Stimulated activated naive CD8-positive, alpha-beta T cell treated with anti-CD3 and anti-CD28 coated beads, Interleukin-15, amount 100 ng/mL, for 72 hours (primary cell): ENCODE data around the gene IGSF21.

Experiments used
- ATAC-seq: fragments of 150-1000 bp; cut with Tn5 transposase; 2 replicates; pipeline ENCODE4 v1.10.0; 2021; ENCODE audit warnings: mild to moderate bottlenecking, moderate library complexity
- DNase-seq, 2 donors: peaks; one replicate each; pipeline ENCODE4 v3.0.0; 2021 to 2022
- H3K27ac Mint-ChIP-seq, 2 donors: one replicate each; pipeline ENCODE4 v1.8.0; 2022; ENCODE audit warnings: mild to moderate bottlenecking in 2 of 2, mixed read lengths in 2 of 2, moderate library complexity in 2 of 2
- H3K27me3 Mint-ChIP-seq: one replicate; pipeline ENCODE4 v1.8.0; 2022; ENCODE audit warnings: mixed read lengths
- H3K4me1 Mint-ChIP-seq: one replicate; pipeline ENCODE4 v1.8.0; 2022; ENCODE audit warnings: mild to moderate bottlenecking, mixed read lengths
- H3K4me3 Mint-ChIP-seq, 2 donors: one replicate each; pipeline ENCODE4 v1.8.0; 2022; ENCODE audit warnings: mild to moderate bottlenecking in 2 of 2, mixed read lengths in 2 of 2, moderate library complexity in 1 of 2
- H3K9me3 Mint-ChIP-seq, 2 donors: one replicate each; pipeline ENCODE4 v1.8.0; 2022; ENCODE audit warnings: mixed read lengths in 2 of 2

Gene IGSF21

GRCh38 chr1:18123467-18123992 is 15.9 kb downstream of the IGSF21 start:
- ATAC-seq = no peak
- H3K9me3 Mint-ChIP-seq = no peaks in the 10 kb centered on the region

GRCh38 chr1:18124977-18125376 is 17.4 kb downstream of the IGSF21 start:
- Mint-ChIP-seq H3K4me1 (no peaks in the 10 kb centered on the region), H3K27ac (no peak overlapping the region), H3K4me3 (no peak overlapping the region), H3K9me3 (no peaks in the 10 kb centered on the region), H3K27me3 (peaks cover 45% of the 10 kb centered on the region)
- no peak for ATAC-seq
- DNase-seq = no peak

More at GRCh38 chr1:18123467-18123992, 15.9 kb downstream of the IGSF21 start:
- no peak overlapping the region for H3K4me3 Mint-ChIP-seq
- no peak overlapping the region for H3K27ac Mint-ChIP-seq
- H3K27me3 Mint-ChIP-seq = peaks cover 51% of the 10 kb centered on the region
- no peak for DNase-seq
- no peaks in the 10 kb centered on the region for H3K4me1 Mint-ChIP-seq

DNA sequence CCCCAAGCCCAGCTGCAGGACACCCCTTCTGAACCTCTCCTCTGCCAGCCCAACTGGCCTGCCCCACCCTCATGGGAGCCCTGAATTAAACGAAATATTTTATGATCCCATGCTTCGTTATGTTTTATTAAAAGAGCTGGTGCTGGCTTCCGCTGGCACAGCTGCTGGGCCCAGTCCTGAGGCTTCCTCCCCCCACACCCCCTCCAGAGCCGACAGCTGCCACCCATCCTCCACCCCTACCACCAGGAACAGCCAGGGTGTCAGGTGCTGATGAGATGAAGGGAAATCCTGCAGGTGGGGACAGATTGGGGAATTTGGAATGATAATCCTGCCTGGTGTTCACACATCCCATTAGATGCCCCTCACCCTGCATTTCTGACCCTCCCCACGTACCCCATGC is 19.0 kb downstream of the IGSF21 start:
- DNase-seq = no peak
- no peaks in the 10 kb centered on the region for H3K4me1 Mint-ChIP-seq
- no peak for ATAC-seq
- H3K4me3 Mint-ChIP-seq = no peak overlapping the region
- H3K27me3 Mint-ChIP-seq = peaks cover 43% of the 10 kb centered on the region
- H3K27ac Mint-ChIP-seq = no peak overlapping the region
- no peaks in the 10 kb centered on the region for H3K9me3 Mint-ChIP-seq

DNA sequence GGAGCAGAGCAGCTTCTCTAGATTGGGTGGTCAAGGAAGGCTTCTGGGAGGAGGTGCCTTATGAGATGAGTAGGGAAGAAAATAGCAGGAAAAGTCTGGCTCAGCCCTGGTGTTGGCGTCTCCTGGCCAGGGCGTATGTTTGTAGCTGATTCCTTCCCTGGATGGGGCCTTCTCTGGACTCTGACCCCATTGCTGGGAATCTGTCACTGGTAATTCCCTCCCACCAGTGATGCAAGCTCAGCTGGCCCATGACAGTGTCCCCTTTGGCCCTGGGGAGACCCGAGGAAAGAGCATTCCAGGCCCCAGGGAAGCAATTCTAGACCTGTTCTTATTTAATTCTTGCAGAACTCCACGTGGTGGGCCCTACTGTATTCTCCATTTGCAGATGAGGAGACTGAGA is 20.7 kb downstream of the IGSF21 start:
- DNase-seq (no peak), ATAC-seq (no peak)
- Mint-ChIP-seq H3K4me1 (no peaks in the 10 kb centered on the region), H3K9me3 (no peaks in the 10 kb centered on the region), H3K27me3 (peaks cover 42% of the 10 kb centered on the region), H3K4me3 (no peak overlapping the region), H3K27ac (no peak overlapping the region)

GRCh38 chr1:18130356-18130755 is 22.8 kb downstream of the IGSF21 start:
- ATAC-seq (no peak), DNase-seq (no peak)
- Mint-ChIP-seq H3K4me3 (no peak overlapping the region), H3K27me3 (peaks cover 48% of the 10 kb centered on the region), H3K4me1 (no peaks in the 10 kb centered on the region), H3K27ac (no peak overlapping the region), H3K9me3 (no peaks in the 10 kb centered on the region)

- ATAC-seq (no peak), DNase-seq (no peak)
- no peak overlapping the region for H3K27ac Mint-ChIP-seq
- H3K4me1 Mint-ChIP-seq = no peaks in the 10 kb centered on the region
- no peak overlapping the region for H3K4me3 Mint-ChIP-seq
- H3K9me3 Mint-ChIP-seq = peaks cover 0 to 6% of the 10 kb centered on the region in 2 donors
- peaks cover 39% of the 10 kb centered on the region for H3K27me3 Mint-ChIP-seq
These were observed 24.6 kb downstream of the IGSF21 start for GRCh38 chr1:18132022-18132710.

DNA sequence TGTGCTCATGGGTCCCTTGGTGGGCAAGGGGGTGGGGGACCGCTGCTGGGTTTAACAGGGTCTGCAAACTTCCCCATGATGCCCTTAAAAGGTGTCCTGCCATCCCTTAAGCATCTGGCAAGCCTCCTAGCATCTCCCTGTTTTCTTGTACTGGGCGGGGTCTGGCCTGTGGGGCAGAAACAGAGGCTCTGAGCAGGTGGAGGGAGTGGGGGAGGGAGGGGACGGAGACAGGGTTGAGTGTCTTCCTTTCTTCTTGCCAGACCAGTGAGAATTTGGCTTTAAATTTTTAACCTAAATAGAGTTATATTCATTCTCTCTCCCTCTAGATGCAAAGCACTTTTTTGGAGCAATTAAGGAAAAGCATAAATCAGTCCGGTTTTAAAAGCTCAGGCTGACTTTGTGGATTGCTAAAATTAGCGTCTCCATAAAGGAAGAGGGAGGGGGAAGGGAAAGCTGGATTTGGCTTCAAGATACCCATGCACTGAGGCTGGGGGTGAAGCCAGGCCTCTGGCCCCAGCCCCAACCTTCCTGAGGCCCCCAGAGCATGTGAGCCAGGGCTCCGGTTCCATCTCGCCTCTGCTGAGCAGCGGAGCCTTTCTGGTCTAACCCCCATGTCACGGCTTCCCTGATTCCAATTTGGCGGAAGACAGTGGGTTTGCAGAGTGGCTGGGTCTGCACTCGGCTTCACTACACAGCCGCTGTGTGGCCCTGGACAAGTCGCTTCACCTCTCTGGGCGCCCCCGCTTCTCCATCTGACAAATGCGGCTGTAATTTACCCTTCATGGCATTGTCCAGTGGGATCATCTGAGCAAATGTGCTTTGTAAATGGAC is 25.3 kb downstream of the IGSF21 start:
- H3K9me3 Mint-ChIP-seq = peaks cover 0 to 8% of the 10 kb centered on the region in 2 donors
- DNase-seq = no peak
- no peak overlapping the region for H3K27ac Mint-ChIP-seq
- peaks cover 35% of the 10 kb centered on the region for H3K27me3 Mint-ChIP-seq
- ATAC-seq = no peak
- no peaks in the 10 kb centered on the region for H3K4me1 Mint-ChIP-seq
- no peak overlapping the region for H3K4me3 Mint-ChIP-seq

- DNase-seq (no peak), ATAC-seq (no peak)
- Mint-ChIP-seq H3K4me1 (no peaks in the 10 kb centered on the region), H3K4me3 (no peak overlapping the region), H3K27me3 (peaks cover 23% of the 10 kb centered on the region), H3K9me3 (peaks cover 0 to 8% of the 10 kb centered on the region in 2 donors), H3K27ac (no peak overlapping the region)
These were observed 26.9 kb downstream of the IGSF21 start for GRCh38 chr1:18134324-18135046.

GRCh38 chr1:18137759-18138345 is 30.3 kb downstream of the IGSF21 start:
- ATAC-seq = no peak
- no peak overlapping the region for H3K4me3 Mint-ChIP-seq

GRCh38 chr1:18139198-18139981 is 31.8 kb downstream of the IGSF21 start:
- no peak for DNase-seq
- Mint-ChIP-seq H3K27ac (no peak overlapping the region), H3K27me3 (peaks cover 8% of the 10 kb centered on the region), H3K9me3 (peaks cover 0 to 8% of the 10 kb centered on the region in 2 donors), H3K4me3 (no peak overlapping the region), H3K4me1 (no peaks in the 10 kb centered on the region)
- ATAC-seq = no peak

More at GRCh38 chr1:18137759-18138345, 30.3 kb downstream of the IGSF21 start:
- Mint-ChIP-seq H3K27ac (no peak overlapping the region), H3K9me3 (peaks cover 0 to 8% of the 10 kb centered on the region in 2 donors), H3K4me1 (no peaks in the 10 kb centered on the region), H3K27me3 (peaks cover 16% of the 10 kb centered on the region)
- DNase-seq = no peak

DNA sequence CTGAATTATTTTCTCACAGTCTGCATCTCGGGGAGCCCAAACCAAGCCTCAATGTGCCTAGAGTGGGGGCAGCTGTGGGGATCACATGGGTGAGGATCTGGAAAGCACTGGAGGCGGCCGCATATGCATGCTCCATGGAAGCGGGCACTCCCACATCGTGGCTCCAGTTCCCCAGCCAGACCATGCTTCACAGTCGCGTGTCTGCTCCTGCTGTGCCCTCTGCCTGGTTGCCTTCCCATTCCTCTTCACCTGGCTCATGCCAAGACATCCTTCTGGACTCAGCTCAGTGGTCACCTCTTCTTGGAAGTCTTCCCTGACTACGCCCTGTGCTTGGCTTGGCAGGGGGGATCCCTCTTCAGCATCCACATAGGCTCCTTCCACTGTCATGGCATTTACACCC is 32.8 kb downstream of the IGSF21 start:
- DNase-seq = no peak
- ATAC-seq = no peak
- no peak overlapping the region for H3K4me3 Mint-ChIP-seq
- H3K27ac Mint-ChIP-seq = no peak overlapping the region
- no peaks in the 10 kb centered on the region for H3K4me1 Mint-ChIP-seq
- H3K9me3 Mint-ChIP-seq = peaks cover 0 to 8% of the 10 kb centered on the region in 2 donors
- H3K27me3 Mint-ChIP-seq = peaks cover 8% of the 10 kb centered on the region

DNA sequence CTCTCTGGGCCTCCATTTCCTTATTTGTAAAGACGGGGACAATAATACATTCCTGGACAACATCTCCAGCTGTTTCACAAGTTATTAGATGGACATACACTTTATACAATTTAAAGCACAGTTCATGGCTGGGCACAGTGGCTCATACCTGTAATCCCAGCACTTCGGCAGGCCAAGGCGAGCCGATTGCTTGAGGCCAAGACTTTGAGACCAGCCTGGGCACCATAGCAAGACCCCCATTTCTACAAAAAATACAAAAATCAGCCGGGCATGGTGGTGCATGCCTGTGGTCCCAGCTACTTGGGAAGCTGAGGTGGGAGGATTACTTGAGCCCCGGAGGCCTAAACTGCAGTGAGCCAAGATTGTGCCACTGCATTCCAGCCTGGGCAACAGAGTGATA is 34.1 kb downstream of the IGSF21 start:
- DNase-seq (no peak), ATAC-seq (no peak)
- Mint-ChIP-seq H3K27me3 (peaks cover 8% of the 10 kb centered on the region), H3K4me1 (no peaks in the 10 kb centered on the region), H3K4me3 (no peak overlapping the region), H3K9me3 (peaks cover 0 to 7% of the 10 kb centered on the region in 2 donors), H3K27ac (no peak overlapping the region)

DNA sequence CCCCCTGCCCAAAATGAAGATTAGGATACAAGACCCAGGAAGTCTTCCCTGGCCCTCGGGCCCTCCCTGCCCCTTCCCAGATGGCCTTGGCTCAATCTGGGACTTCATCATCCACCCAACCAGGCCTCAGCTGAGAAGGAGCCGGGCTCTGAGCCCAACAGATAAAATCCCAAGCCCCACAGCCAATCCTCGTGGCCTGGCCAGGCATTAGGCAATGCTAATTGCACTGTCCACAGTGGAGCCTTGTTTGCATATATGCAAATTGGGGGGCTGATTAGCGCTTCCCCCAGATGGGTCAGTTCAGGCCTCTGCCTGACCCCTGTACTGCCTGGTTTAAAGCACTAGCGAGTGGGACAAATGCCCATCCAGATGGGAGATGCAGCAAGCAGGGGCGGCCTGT is 34.9 kb downstream of the IGSF21 start:
- no peaks in the 10 kb centered on the region for H3K4me1 Mint-ChIP-seq
- ATAC-seq (no peak), DNase-seq (no peak)
- no peaks in the 10 kb centered on the region for H3K9me3 Mint-ChIP-seq
- peaks cover 9% of the 10 kb centered on the region for H3K27me3 Mint-ChIP-seq
- no peak overlapping the region for H3K4me3 Mint-ChIP-seq
- H3K27ac Mint-ChIP-seq = no peak overlapping the region

DNA sequence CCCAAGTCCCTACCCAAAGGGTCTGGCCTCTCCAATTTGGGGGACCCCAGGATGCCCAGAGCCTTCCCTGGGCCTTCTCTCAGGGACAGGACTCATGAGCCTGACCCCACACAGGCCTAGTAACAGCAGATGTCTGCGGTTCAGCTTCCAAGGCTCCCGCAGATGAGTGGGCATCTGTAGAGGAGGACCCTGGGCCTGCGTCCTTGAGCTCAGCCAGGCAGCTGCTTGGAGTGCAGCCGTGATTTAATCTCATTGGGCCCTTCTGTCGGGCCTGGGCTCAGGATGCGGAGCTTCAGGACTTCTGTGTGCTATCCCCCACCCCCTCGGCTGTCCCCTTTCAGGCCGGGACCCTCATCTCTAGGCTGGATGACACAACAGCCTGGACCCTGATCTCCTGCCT is 35.4 kb downstream of the IGSF21 start:
- no peaks in the 10 kb centered on the region for H3K4me1 Mint-ChIP-seq
- no peaks in the 10 kb centered on the region for H3K9me3 Mint-ChIP-seq
- H3K27me3 Mint-ChIP-seq = peaks cover 10% of the 10 kb centered on the region
- DNase-seq = no peak
- H3K4me3 Mint-ChIP-seq = no peak overlapping the region
- ATAC-seq = no peak
- H3K27ac Mint-ChIP-seq = no peak overlapping the region

DNA sequence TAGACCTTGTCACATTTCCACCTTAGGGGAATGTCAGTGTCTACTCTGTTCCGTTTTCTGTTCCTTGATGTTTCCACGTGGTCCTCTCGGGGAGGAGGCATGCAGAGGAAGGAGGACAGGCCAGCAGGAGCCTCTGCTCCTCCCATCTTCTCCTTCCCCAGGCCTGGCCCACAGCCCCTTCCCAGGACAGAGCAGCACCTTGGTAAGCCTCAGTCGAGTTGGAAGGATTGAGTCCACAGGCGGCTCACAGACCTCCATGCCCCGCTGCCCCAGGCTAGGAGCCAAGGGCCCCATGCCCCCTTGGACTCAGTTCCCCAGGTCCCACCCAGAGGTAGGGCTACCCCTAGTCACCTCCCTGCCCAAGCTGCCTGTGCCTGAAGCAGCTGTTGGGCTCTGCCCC is 36.5 kb downstream of the IGSF21 start:
- Mint-ChIP-seq H3K9me3 (no peaks in the 10 kb centered on the region), H3K4me1 (no peaks in the 10 kb centered on the region), H3K27ac (no peak overlapping the region), H3K27me3 (peaks cover 10% of the 10 kb centered on the region), H3K4me3 (no peak overlapping the region)
- ATAC-seq (no peak), DNase-seq (no peak)
